Stimulated activated CD8-positive, alpha-beta memory T cell treated with anti-CD3 and anti-CD28 coated beads, Interleukin-15, amount 100 ng/mL, for 1 hour (primary cell): ENCODE data around the gene BRD3OS.
"Not testable (repeated sequence)": the region's sequence is repeated elsewhere in the genome, so short reads cannot be mapped to it uniquely, and the experiment has no call there.

Experiments
- DNase-seq: peaks from one replicate; pipeline ENCODE4 v3.0.0-alpha.2; 2020; ENCODE audit warnings: low read depth

The BRD3OS gene

DNA sequence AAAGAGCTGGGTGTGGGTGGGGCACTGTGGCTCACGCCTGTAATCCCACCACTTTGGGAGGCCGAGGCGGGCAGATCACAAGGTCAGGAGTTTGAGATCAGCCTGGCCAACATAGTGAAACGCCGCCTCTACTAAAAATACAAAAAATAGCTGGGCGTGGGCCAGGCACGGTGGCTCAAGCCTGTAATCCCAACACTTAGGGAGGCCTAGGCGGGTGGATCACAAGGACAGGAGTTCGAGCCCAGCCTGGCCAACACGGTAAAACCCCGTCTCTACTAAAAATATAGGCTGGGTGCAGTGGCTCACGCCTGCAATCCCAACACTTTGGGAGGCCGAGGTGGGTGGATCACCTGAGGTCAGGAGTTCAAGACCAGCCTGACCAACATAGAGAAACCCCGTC is 36.5 kb upstream of the BRD3OS start:
- DNase-seq, result not testable (repeated sequence)

DNA sequence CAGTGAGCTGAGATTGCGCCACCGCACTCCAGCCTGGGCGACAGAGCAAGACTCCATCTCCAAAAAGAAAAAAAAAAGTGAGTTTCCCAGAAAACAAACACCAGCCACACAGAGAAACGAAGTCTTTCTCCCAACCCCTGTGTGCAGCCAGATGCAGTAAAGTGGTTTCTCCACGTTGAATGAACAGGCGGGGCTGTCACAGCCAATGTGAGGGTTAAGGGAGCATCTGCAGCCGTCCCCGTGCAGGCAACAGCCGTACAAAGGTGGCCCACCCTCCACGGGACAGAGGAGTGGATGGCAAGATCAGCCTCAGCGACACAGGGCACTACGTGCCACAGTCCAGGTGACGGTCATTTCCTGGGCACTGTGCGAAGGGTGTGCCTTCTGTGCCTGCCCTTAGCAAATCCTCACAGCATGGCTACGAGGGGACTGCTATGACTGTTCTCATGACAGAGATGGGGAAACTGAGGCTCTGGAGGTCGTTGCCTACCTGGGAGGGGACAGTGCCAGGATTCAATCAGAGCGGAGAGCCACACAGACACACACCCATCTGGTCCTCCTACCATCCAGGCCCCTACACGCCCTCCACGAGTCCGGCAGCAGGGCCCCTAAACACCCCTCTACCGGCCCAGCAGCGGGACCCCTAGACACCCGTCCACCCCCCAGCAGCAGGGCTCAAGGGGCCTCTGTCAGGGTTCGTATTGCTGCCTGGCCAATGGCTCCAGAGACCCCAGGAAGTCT is 35.5 kb upstream of the BRD3OS start:
- DNase-seq, result no peak

DNA sequence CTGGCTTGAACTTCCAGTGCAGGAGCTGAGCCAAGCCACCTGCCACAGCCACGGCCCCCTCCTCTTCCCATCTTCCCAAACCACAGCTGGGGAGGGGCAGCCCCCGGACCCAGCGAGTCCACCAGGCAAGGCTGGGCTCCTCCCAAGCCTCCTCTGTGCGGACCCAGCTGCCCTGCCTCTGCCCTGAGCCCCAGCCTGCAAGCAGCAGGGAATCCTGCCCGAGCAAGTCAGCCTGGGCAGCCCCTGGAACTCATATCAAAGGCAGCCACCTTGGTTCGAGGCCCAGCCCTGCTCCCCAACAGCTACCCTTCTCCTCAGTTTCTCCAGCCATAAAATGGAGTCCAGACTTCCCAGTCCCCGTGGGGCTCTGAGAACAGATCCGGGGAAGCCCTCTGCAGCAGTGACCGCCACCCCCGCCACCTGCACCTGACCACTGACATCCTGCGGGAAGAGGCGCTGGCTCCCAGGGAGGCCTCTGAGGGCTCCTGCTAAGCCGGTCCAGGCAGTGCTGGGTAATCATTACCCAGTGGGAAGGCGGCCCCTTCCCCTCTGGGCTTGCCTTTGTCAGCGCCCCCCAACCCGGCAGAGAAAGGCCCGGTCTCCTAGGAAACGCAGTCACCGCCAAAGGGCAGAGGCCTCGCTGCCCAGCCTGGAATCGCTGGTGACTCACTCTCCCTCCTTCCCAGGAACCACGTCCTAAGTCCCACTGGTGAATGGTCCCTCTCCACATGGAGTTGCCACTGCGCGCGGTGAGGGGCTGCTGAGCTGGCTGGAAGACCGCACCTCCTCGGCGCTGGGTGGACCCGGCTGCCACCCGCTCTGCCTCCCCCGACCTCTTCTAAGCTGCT is 34.7 kb upstream of the BRD3OS start:
- DNase-seq, result no peak

DNA sequence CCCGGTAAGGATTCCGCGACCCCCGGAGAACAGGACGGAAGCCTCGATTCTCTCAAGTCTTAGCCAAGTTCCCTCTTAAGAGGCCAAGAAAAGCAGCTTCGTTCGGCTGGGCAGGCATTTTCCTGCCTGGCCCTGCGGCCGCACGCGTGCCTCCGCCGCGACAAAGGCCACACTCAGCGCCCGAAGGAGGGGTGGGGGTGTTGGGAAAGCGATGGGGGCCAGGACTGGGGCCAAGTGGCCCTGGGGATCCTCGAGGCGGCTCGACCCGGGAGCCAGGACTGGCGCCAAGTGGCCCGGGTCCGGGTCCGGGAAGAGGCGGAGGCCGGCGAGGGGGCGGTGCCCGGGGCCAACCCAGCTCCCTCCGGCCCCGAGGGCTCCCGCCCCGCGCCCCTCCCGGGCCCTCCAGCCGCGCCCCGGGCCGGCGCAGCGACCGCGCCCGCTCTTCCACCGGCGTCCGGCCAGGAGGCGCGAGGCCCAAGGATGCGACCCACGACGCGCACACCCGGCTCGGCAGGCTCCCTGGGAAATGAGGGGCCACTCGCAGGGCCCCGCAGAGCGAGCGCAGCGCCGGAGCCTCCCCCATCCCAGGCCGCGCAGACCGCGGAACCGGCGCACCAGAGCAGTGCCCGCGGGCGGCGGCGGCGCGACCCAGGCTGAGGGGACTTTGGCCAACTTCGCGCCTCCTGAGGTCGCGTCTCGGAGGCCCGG is 33.9 kb upstream of the BRD3OS start:
- no peak for DNase-seq

DNA sequence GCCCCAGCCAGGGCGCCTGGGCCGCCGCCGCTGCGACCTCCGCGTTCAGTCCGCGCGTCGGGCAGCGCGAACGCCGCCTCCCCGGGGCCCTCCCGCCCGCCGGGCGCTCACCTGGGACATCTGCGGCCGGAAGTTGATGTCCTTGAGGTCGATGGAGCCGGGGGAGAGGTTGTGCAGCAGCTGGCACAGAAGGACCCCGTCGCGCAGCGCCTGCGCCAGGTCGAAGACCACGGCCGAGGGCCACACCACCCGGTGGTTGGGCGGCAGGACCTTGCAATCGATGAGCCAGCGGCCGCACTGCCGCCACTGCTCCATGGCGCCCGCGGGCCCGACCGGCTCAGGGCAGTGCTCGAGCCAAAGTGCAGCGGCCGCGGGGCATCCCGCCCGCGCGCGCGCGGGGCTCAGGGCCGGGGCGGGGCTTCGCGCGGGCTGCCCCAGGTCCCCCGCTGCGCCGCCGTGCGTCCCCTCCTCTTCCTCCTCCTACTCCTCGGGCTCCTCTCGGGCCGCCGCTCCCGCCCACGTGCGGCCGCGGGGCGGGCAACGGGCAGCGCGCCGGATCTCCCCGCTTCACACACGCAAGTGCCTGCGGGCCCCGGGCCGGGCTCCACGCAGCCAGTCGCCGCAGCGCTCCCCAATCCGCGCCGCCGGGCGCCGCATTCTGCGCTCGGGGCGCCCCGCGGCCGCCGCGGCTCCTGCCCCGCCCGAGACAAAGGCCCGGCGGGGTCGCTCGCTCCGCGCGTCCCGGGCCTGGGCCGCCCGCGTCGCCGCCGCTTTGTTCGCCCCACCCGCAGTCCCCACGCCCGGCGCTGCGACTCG is 33.1 kb upstream of the BRD3OS start, which contains the start of gene VAV2:
Gene VAV2, minus strand, starts transcription at position 361 of the 816 bp plus-strand sequence. Its CDS starts 46 bp downstream, at position 315.
- DNase-seq, result no peak

DNA sequence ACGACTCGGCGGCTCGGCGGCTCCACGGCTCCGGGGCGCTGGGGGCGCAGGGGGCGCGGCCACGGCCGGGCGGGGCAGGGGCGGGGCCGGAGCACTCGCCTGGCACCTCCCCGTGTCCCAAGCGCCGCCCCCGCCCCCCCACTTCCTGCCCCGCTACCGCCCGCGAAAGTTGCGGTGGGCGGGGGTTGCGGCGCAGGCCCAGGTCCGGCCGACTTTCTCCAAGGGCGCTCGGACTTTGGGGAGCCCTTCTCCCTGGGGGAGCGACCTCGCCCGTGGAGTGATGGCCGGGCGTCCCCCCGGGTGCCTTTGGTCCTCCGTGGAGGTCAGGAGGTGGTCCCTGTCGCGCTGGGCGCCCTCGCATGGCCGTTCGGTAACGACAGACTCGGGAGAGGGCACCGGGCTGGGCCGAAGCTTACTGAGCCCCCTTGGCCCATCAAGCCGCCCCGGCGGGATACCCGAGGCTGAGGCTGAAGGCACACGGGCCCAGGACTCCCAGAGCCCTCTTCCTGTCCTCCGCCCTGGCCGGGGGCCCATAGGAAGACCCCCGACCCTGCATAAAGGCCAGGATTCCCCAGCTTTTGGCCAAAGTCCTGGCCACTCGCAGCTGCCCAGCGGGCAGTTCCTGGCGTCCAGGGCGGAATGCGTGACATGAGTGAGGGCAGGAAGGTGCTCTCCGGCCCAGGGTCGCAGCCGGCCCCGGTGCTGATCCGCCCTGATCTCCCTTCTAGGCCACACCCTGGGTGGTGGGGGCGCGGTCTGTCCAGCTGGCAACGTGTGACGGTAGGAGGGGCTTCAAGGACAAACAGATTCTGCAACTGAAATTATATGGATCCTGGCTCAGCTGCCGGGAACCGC is 32.3 kb upstream of the BRD3OS start:
- DNase-seq, result peak; percentile 62

DNA sequence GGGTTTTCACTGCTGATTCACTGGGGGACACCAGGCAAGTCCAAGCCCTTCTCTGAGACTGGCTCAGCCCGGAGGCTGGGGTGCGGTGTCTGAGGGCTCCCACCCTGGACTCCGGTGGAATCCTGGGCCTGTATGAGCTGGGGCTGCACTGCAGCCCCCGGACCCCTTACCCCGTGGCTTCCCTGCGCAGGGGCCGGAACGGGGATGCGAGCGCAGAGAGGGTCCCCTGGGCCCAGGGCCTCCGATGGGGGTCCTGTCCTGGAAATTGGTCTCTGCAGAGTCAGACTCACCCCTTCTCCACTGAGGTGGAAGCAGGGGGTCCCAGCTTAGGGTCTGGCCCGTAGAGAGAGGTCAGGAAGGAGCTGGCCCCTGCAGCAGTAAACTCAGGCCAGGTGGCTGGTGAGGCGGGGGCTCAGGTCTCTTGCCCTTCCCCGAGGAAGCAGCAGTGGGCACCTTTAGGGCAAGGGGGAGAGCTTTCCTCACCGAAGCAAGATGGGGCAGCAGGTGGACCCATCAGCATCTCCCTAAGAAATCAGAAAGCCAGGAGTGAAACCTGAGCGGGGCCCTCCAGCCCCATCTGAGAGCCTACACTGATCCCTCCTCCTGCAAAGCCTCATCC is 31.5 kb upstream of the BRD3OS start:
- no peak for DNase-seq

DNA sequence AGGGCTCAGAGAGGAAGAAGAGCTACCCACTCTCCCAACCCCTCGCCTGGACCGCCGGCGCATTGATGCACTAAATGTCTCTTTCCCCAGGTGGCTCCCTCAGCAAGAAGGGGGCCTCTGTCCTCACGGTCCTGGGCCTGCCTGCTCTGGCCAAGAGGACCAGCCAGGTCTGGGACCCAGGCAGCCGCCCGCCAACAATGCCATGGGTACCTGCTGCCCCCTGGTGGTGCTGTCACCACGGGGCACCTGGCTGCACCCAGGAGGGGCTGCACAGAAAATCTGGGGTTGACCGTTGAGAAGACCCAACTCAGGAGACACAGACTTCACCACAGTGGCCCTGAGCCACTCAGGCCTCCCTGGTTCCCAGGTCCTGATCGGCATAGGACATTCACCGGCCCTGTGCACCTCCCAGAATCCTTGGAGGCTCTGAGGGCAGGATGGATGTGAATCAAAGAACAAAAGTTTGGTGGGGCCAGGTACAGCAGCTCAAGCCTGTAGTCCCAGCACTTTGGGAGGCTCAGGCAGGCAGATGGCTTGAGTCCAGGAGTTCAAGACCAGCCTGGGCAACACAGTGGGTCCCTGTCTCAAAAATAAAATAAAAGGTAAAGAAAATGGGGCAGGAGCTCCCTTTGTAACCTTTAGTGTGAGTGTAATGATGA is 30.8 kb upstream of the BRD3OS start:
- peak; percentile 69 for DNase-seq

DNA sequence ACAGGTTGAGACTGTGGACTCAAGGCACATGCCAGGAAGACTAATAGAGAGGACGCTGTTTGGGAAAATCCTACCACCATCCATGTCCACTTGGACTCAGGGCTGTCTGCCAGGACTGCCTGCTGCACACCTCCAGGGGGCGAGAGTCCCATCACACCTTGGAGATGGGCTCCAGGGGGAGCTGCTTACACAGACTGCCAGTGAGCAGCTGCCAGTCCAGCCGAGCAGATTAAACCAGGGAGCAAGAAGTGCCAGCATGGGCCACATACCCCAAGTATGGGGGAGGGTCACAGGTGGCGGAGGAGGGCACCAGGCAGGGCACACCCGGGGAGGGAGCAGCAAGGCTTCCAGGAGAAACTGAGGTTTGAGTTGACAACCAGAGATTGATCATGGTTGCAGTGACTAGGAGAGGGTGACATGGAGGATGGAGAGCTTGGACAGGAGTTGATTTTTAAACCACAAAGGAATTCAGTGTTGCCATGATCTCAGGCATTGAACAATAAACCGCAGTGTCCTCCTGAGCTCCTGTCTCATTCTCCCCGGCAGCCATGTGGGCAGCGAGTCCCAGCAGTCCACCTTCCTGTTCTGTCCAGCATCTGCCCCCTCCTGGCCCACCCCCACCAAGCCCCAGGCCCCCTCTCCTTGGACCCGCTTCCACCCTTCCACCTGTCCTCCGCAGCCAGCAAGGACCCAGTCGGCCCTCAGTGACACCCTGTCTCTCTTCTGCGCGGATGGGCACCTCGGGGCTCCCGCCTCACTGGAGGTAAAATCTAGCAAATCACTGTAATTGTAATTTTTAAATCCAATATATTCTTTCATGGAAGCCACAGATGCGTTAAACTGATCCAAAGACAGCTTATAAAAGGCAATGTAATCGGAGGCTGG is 30.0 kb upstream of the BRD3OS start:
- DNase-seq, result no peak

DNA sequence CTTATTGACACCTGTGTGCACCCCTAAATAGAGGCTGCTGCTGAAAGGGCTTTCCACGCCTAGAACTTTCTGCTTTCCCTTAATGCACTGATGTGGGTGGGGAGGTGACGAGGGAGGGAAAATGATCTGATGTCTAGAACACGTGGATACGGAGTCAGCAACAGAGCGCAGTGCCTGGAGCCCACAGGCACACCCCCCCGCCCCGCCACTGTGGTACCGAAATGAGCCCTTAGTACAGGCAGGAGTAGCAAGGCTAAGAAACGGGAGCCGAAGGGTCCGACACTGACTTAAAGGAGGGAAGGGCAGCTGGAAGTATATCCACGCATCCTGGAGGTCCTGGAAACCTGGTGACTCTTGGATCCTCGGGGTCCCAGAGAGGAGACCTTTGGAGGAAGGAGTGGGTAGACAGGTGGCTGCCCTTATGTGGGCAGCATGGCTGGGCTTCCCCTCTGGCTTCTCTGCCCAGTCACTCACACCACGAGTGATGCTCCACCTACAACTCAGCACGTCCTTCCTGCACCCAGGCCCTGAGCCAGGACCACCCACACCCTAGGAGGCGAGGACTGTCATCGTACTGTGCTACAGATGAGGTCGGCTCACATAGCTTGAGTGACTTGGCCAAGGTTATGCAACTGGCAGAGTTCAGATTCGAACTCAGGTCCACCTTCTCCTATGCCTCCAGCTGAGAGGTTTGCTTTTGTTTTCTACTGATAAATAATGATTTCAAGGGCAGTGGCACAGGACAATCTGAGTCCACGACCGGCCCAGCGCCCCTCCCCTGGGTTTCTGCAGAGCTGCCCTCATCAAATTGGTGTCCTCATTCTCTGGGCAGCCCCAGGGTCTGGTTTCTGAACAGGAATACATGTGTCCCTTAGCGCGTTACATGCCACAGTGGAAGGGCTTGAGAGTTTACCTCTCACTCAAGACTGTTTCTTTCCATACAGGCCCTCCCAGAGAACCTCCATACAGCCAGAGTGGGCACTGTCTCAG is 28.5 kb upstream of the BRD3OS start:
- no peak for DNase-seq

DNA sequence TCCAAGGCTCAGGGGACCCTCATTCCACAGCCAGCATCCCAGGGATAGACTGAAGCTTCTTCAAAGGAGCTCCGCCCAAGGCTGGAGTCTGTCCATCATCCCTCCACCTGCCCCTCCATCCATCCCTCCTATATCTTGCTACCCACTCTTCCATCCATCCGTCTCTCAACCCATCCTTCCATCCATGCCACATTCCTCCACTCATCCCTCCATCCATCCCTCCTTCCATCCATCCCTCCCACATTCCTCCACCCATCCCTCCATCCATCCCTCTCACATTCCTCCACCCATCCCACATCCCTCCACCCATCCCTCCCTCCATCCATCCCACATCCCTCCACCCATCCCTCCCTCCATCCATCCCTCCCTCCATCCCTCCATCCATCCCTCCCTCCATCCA is 27.7 kb upstream of the BRD3OS start:
- DNase-seq, result no peak

DNA sequence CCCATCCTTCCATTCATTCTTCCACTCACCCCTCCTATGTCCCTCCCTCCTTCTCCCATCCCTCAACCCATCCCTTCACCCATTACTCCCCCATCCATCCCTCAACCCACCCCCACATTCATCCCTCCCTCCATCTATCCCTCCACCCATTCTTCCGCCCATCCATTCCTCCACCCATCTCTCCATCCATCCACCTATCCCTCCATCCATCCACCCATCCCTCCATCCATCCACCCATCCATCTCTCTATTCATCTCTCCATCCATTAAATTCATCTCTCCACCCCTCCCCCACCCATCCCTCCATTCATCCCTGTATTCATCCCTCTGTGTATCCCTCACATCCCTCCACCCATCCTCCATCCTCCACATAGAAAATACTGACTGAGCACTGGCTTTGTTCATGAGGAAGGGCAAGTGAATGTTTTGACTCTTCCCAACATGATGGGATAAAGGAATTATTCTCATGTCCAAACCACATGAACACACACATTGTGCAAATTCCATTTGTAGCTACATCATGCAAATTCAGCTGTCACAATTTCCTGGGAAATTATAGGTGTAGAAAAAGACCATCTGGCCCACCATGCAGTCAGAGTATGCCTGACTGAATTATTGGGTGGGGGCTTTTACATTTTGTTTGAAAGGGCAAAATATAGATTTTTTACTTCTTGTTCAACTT is 26.2 kb upstream of the BRD3OS start:
- DNase-seq, result no peak

DNA sequence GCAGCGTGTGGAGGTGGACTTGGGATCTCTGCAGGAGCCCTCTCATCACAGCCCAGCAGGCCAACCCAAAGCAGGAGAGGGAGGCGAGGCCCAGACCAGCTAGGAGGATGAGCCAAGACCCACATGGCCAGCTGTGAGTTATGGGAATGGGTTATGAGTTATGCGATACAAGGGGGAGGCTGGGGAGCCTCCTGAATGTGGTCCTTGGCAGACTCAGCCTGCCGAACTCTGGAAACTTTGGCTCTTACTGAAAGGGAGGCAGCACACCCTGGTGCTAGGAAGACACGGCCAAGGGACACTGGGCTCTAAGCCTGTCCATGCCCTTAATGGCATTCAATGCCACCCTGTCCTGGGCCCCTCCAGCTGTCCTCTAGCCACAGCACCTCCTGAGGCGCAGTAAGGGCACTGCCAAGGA is 25.4 kb upstream of the BRD3OS start:
- DNase-seq, result no peak

DNA sequence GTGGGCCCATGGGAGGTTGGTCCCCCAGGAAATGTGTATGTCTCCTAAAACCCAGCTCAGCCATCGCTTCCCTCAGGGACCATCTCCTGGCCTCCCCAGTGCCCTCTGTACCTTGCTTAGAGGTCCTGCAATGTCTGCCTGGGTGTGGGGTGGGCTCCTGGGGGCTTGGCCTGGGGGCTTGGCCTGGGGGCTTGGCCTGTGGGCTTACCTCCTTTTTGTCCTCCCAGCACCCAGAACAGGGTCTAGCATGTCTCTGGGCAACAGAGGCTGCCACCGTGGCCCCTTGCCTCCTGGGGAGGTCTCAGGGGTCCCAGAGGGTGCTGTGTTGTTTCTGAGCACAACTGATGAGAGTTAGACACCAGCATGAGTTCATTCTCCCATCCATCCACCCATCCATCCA is 22.5 kb upstream of the BRD3OS start:
- DNase-seq, result no peak

DNA sequence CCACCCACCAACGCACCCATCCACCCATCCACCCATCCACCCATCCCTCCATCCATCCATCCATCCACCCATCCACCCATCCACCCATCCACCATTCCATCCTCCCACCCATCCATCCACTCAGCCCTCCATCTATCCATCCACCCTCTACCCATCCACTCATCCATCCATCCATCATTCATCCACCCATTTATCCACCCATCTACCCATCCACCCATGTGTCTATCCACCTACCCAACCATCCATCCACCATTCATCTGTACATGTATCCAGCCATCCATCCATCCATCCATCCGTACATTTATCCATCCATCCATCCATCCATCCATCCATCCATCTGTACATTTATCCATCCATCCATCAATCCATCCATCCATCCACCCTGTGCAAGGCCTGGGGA is 22.0 kb upstream of the BRD3OS start:
- DNase-seq, result no peak

DNA sequence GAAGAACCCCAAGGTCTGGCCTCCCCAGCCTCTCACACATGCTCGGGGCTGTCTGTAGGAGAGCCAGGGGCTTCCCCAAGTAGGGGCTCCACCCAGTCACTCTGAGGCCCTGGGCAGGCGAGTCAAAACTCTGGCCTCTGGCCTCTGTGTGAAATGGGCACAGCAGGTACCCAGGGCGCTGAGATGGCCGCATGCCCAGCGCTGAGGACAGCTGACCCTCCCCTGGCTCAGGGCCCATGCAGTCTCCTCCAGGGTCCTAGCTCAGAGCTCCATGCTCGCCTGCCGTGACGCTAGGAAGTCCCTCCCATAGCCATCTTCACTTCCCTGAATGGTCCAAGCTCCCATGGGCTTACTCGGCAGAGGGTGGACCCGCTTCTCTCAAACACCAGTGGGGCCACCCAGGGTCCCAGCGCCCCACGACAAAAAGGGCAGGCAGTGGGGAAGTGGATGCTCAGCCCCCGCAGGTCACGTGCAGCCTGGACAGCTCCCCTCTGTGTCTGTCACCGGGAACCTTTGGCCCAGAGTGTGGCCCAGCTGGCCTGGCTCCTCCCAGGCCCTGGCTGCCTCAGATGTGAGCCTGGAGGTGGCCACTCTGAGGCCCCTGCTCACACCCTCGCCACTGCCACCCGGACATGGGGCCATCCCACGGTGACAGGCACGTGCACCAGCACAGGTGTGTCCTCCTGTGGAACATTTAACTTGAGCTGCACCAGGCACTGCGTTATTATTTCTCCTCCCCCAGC is 21.0 kb upstream of the BRD3OS start:
- DNase-seq, result no peak
